HG02642 (cell line): Measurements from ENCODE around the gene LEKR1.
"Not testable (repeated sequence)": the region's sequence is repeated elsewhere in the genome, so short reads cannot be mapped to it uniquely, and the experiment has no call there.

Experiments used
- ATAC-seq: cut with Tn5 transposase; IDR thresholded peaks from one replicate; pipeline ENCODE4 v1.9.1; 2021; ENCODE audit warnings: mild to moderate bottlenecking; ENCODE audit not compliant: unreplicated experiment, poor library complexity

The LEKR1 gene

GRCh38 chr3:156897851-156898250 is 71.7 kb downstream of the LEKR1 start:
- not testable (repeated sequence) for ATAC-seq

- ATAC-seq: no peak
Observed at GRCh38 chr3:156898296-156898880, 72.2 kb downstream of the LEKR1 start.

- no peak for ATAC-seq
Observed at GRCh38 chr3:156899951-156900350, 73.8 kb downstream of the LEKR1 start.

GRCh38 chr3:156902916-156903315 is 76.8 kb downstream of the LEKR1 start:
- ATAC-seq: no peak

GRCh38 chr3:156906275-156906674 is 80.1 kb downstream of the LEKR1 start:
- ATAC-seq: no peak

- no peak for ATAC-seq
Observed at GRCh38 chr3:156908398-156908797, 82.2 kb downstream of the LEKR1 start.

- no peak for ATAC-seq
Observed at GRCh38 chr3:156910022-156910421, 83.9 kb downstream of the LEKR1 start.

GRCh38 chr3:156910831-156911230 is 84.7 kb downstream of the LEKR1 start:
- not testable (repeated sequence) for ATAC-seq

GRCh38 chr3:156914300-156914699 is 88.1 kb downstream of the LEKR1 start:
- not testable (repeated sequence) for ATAC-seq

GRCh38 chr3:156915372-156915771 is 89.2 kb downstream of the LEKR1 start:
- no peak for ATAC-seq

GRCh38 chr3:156918746-156919145 is 92.6 kb downstream of the LEKR1 start:
- ATAC-seq: no peak

- ATAC-seq: no peak
Observed at GRCh38 chr3:156919818-156920217, 93.7 kb downstream of the LEKR1 start.

GRCh38 chr3:156920399-156920798 is 94.2 kb downstream of the LEKR1 start:
- ATAC-seq: no peak

GRCh38 chr3:156923349-156923748 is 97.2 kb downstream of the LEKR1 start:
- ATAC-seq: no peak

GRCh38 chr3:156938724-156939123 is 112.6 kb downstream of the LEKR1 start:
- no peak for ATAC-seq

- ATAC-seq: no peak
Observed at GRCh38 chr3:156939315-156939714, 113.2 kb downstream of the LEKR1 start.

GRCh38 chr3:156941311-156941710 is 115.2 kb downstream of the LEKR1 start:
- ATAC-seq: no peak

- ATAC-seq: no peak
Observed at GRCh38 chr3:156948402-156949210, 122.5 kb downstream of the LEKR1 start.

- no peak for ATAC-seq
Observed at GRCh38 chr3:156952011-156952410, 125.9 kb downstream of the LEKR1 start.

GRCh38 chr3:156957715-156958114 is 131.6 kb downstream of the LEKR1 start:
- ATAC-seq: no peak

- no peak for ATAC-seq
Observed at GRCh38 chr3:156963096-156963495, 136.9 kb downstream of the LEKR1 start.

- no peak for ATAC-seq
Observed at GRCh38 chr3:156964577-156964976, 138.4 kb downstream of the LEKR1 start.
